ENCODE measurements around the gene CTDSP2.
"Not testable (repeated sequence)": the region's sequence is repeated elsewhere in the genome, so short reads cannot be mapped to it uniquely, and the experiment has no call there.

CTDSP2 gene

DNA sequence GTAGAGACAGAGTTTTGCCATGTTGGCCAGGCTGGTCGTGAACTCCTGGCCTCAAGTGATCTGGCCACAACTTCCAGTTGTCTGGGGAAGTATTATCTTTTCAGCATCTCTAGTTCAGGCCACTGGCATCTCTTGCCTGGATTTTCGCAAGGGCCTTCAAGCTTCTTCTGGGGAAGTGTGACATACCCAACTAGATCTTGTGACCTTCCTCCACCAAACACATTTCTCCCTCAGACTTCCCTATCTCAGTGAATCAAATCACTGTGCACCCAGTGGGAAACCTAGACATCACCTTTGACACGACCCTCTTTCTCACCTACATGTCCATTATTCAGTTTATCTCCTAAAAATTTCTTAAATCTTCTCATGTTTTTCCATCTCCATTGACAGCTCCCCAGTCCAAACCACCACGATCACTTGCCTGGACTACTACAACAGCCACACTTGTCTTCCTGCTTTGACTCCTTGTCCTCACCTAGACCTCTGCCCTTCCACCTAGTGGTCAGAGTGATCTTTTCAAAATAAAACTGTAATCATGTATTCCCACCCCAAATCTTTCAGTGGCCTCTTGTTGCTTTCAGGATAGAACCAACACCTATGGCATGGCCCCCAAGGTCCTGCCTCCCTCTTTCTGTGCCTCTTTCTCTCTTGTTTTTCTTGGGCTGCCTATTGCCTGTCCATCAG, 70.8 kb downstream of the CTDSP2 start:
- TF ChIP-seq POLR2A (IDR thresholded peaks at IDR 0.05; ENCODE audit: low read depth, low read length): no peak
- FAIRE-seq (no peak), DNase-seq (ENCODE audit: insufficient read length, low spot score) (no peak)

DNA sequence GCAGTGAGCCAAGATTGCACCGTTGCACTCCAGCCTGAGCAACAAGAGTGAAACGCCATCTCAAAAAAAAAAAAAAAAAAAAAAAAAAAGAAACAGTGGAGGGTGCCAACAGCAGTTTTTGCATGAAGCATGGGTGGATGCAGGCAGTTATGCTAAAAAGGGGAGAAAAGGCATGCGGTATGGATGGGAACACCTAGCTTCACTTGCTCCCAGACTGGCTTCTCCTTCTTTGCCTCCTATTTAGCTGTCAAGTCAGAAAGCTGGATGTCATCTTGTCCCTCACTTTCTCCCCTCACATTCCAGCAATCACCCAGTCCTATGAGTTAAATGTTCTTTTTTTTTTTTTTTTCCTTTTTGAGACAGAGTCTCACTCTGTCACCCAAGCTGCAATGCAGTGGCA, 71.5 kb downstream of the CTDSP2 start:
- DNase-seq (ENCODE audit: insufficient read length, low spot score): no peak
- no peak for FAIRE-seq
- no peak for TF ChIP-seq POLR2A (IDR thresholded peaks at IDR 0.05; ENCODE audit: low read depth, low read length)

DNA sequence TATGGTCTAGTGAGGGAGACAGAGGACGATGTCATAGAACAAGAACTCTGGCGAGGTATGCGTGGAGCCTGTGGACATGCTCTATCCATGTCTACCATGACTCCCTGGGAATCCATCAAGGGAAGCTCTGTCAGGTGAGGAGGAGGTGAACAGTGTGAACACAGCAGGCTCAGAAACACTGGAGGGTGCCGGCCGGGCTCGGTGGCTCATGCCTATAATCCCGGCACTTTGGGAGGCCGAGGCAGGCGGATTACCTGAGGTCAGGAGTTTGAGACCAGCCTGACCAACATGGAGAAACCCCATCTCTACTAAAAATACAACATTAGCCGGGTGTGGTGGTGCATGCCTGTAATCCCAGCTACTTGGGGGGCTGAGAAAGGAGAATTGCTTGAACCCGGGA, 71.9 kb downstream of the CTDSP2 start:
- not testable (repeated sequence) for FAIRE-seq; DNase-seq (ENCODE audit: insufficient read length, low spot score)

DNA sequence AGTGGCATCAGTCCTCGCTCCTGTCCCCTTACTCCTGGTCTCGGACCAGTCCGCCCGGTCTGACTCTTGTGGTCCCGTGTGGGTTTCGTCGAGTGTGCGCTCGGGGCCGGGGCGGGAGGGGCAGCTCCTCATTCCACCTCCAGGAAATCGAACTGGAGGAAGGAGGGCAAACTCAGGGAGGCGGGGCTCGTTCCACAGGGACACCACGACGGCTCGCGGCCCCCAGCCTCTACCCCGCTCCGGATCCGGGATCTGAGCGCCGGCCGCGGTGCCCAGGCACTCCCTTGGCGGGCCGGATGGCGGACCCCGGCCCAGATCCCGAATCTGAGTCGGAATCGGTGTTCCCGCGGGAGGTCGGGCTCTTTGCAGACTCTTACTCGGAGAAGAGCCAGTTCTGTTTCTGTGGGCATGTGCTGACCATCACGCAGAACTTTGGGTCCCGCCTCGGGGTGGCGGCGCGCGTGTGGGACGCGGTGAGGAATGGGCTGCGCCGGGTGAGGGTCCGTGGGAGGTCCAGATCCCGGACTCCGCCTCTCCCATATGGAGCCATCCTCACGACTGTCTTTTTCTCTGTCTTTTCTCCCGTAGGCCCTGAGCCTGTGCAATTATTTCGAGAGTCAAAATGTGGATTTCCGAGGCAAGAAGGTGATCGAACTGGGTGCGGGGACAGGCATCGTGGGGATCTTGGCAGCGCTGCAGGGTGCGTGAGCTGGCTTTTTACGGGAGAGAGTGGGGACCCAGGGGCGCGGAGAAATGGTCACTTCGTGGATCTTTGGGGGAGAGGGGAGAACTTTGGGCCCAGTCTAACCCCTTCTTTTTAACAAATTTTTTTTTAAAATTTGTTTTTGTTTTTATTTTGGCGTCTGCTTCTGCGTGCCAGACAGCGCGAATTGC, 73.9 kb downstream of the CTDSP2 start, which contains the start of gene EEF1AKMT3:
TSS of gene EEF1AKMT3 (plus strand) at position 186 of the 894 bp plus-strand sequence. CDS start at position 297, 111 bp downstream.
- FAIRE-seq: no peak
- TF ChIP-seq POLR2A (IDR thresholded peaks at IDR 0.05; ENCODE audit: low read depth, low read length): peak; percentile 27; the same call in 1 of the 2 replicates
- peak; percentile 78 for DNase-seq (ENCODE audit: insufficient read length, low spot score)

DNA sequence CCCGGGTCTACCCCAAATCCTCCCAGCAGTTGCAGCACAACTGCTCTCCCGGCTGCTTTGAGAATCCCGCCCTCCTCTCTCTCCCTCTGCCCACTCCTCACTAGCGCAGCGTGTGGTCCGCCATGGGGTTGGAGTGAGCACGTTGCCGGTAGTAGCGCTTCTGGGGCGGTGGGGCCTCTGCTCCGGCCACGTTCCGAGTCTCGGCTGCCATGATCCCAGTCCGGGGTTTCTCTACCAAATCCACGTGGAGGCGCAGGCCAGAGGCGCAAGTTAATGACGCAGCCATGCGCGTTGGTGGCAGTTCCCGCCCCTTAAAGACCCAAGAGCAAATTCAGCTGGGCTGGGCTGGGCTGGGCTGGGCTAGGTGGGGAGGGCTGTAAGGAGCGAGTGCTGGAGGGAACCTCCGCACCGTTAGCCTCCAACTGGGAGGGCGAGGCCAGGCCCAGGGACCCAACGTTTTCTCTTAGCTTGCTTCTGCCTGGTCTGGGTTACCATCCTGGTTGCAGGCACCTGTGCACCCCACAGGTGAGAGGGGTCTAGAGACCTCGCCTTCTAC, 74.6 kb downstream of the CTDSP2 start, which contains the start of gene METTL1:
TSS of gene METTL1 (minus strand) at position 233 of the 556 bp plus-strand sequence. CDS start at position 211, 22 bp downstream.
- TF ChIP-seq POLR2A (IDR thresholded peaks at IDR 0.05; ENCODE audit: low read depth, low read length): peak; percentile 44; the same call in 1 of the 2 replicates
- FAIRE-seq: no peak
- peak; percentile 91 for DNase-seq (ENCODE audit: insufficient read length, low spot score)

DNA sequence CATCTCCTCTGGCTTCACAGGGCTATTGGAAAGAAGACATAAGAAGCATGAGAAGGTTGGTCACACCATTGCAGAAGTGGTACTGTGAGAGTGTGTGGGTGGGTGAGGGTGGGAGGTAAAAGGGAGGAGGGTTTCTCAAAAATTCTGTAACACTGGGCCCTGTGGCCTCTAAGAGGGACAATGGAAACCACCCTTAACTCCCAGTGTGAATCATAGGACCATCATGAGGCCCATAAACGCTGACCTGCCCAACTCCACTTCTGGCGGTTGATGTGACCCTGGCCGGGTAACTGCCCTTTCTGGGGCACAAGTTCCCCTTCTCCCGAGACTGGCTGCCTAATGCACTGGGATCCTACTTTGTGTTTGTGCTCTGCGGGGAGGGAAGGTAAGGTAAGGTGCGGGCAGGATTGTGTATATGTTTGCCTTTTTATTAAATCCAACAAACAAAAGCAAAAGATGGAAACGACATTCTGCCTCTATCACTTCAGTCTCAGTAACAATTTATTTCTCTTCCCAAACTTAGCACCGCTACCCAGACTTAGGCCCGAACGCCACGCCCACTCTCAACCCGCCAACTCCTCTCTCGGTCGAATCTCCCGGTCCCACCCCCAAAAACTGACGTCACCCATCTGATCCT, 75.2 kb downstream of the CTDSP2 start:
- FAIRE-seq (no peak), DNase-seq (ENCODE audit: insufficient read length, low spot score) (peak; percentile 93)
- no peak for TF ChIP-seq POLR2A (IDR thresholded peaks at IDR 0.05; ENCODE audit: low read depth, low read length)

DNA sequence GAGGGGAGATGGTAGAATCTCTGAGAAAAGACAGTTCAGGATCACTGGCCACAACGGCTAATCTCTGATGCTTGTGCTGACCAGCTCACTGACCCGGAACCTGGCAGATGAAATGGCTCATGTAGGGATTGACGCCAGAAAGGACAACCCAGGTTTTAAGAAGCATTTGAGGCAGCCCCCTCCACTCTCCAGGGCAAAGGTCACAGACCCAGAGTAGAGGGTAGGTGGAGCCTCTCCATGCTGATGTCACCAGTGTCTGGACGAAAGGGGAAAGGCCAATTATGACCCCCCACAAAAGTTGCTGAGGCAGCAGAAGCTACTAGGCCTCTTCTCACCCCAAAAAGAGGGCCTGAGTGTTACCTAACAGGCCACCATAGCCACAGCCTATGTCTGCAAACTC, 75.8 kb downstream of the CTDSP2 start:
- no peak for TF ChIP-seq POLR2A (IDR thresholded peaks at IDR 0.05; ENCODE audit: low read depth, low read length)
- DNase-seq (ENCODE audit: insufficient read length, low spot score) (no peak), FAIRE-seq (no peak)

Measured in H54 (cell line).